Measurements from ENCODE around the gene SLU7. TPM values are rescaled to one million over a fixed set of nuclear protein-coding genes. Genes with fewer than 3 reads are reported as not detected.
A peak's percentile ranks its signal among the peaks of the same experiment; 100 is the strongest.

The SLU7 gene
- total RNA-seq, 4 donors from 2014 or later, result 49.6 to 96.6 (median 64.9) TPM

DNA sequence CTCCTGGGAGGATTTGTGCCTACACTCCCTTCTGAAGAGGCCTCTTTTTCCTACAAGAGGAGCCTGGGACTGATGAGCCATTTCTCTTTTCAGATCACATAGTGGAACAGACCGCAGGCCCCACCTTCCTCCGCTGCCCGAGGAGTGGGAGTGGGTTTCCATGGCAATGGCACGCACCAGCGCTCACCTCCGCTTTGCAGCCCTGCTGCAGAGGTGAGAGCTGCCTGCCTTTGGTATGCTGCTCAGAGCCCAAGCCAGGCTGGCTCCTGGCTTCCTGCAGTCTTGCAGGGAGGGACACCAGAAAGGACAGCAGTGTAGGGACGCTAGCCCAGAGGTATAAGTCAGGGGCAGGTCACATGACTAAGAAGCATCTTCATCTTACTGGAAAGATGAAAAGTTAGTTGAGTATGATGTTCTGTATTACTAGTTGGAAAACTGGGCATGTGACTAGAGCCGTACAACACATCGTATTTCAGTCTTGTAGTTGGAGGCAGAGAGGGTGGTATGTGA lies 15.2 kb upstream of the SLU7 start:
- TF ChIP-seq, protein P1, sequence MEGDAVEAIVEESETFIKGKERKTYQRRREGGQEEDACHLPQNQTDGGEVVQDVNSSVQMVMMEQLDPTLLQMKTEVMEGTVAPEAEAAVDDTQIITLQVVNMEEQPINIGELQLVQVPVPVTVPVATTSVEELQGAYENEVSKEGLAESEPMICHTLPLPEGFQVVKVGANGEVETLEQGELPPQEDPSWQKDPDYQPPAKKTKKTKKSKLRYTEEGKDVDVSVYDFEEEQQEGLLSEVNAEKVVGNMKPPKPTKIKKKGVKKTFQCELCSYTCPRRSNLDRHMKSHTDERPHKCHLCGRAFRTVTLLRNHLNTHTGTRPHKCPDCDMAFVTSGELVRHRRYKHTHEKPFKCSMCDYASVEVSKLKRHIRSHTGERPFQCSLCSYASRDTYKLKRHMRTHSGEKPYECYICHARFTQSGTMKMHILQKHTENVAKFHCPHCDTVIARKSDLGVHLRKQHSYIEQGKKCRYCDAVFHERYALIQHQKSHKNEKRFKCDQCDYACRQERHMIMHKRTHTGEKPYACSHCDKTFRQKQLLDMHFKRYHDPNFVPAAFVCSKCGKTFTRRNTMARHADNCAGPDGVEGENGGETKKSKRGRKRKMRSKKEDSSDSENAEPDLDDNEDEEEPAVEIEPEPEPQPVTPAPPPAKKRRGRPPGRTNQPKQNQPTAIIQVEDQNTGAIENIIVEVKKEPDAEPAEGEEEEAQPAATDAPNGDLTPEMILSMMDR (IDR thresholded peaks at IDR 0.05), result no peak
- ATAC-seq (ENCODE audit: low FRiP score), result peak; percentile 51
- DNase-seq (ENCODE audit: low spot score), result no peak

- TF ChIP-seq, protein P1 (IDR thresholded peaks at IDR 0.05), result no peak
- no peak for DNase-seq (ENCODE audit: low spot score)
- no peak for ATAC-seq (ENCODE audit: low FRiP score)
Measured at GRCh38 chr5:160432787-160433186, 13.9 kb upstream of the SLU7 start.

GRCh38 chr5:160432196-160432595 lies 13.3 kb upstream of the SLU7 start:
- TF ChIP-seq, protein P1 (IDR thresholded peaks at IDR 0.05), result no peak
- no peak for DNase-seq (ENCODE audit: low spot score)
- ATAC-seq (ENCODE audit: low FRiP score), result no peak

DNA sequence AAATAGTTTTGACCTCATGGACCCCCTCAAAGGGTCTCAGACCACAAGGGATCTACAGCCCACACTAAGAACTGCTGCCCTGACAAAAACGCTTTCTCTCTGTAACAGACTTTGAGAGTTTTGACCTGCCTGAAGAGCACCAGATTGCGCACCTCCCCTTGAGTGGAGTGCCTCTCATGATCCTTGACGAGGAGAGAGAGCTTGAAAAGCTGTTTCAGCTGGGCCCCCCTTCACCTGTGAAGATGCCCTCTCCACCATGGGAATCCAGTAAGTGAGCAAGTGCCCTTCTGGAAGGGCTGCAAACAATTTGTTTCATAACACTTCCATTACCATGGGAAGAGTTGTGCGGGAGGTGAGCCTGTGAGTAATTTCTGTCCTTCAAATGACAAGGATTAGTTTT lies 8.7 kb upstream of the SLU7 start:
- DNase-seq (ENCODE audit: low spot score) (no peak), ATAC-seq (ENCODE audit: low FRiP score) (no peak)
- TF ChIP-seq, protein P1 (IDR thresholded peaks at IDR 0.05), result no peak

GRCh38 chr5:160423099-160423498 lies 4.2 kb upstream of the SLU7 start:
- TF ChIP-seq, protein P1 (IDR thresholded peaks at IDR 0.05), result no peak
- ATAC-seq (ENCODE audit: low FRiP score), result no peak
- no peak for DNase-seq (ENCODE audit: low spot score)

DNA sequence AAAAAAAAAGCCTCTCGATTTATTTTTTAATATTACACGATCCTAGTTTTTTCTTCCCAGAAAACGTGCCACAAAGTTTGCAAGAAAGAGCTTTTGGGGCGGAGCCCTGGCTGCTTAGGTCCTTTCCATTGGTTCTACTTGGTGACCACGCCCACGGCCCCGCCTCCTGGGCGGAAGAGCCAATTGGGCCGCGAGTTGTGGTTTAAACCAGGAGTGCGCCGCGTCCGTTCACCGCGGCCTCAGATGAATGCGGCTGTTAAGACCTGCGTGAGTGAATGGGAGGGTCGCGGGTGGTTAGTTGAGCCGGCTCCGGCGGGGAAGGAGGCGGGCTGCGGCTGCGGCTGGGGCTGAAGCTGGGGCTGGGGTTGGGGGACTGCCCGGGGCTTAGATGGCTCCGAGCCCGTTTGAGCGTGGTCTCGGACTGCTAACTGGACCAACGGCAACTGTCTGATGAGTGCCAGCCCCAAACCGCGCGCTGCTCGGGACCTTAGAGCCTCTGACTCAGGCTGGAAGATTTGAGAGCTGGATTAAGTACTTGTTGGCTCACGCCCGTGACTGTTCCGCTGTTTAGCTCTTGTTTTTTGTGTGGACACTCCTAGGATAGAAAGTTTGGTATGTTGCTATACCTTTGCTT lies 2.9 kb upstream of the SLU7 start, which contains the start of gene PTTG1:
PTTG1 (plus strand) TSS at position 231 of the 634 bp plus-strand sequence. CDS start 458 bp downstream, outside the sequence.
- DNase-seq (ENCODE audit: low spot score) (peak; percentile 92), ATAC-seq (ENCODE audit: low FRiP score) (peak; percentile 94)
- TF ChIP-seq, protein P1 (IDR thresholded peaks at IDR 0.05), result no peak

DNA sequence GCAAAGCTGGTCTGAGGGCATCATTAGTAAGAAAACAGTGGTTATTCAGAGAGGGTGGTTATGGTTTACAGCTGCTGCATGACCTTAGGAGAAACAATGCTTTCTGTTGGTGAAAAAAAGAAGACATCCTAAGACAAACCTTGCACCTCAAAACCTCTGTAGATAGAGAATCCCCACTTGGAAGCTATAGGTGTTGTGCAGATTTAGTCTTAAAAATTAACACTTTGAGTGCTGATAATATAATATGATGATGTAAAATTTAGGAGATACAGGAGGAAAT lies 1.4 kb upstream of the SLU7 start:
- ATAC-seq (ENCODE audit: low FRiP score) (no peak), DNase-seq (ENCODE audit: low spot score) (no peak)
- TF ChIP-seq, protein P1 (IDR thresholded peaks at IDR 0.05), result no peak

Measured in omental fat pad (tissue), 4 donors.